ENCODE results near the gene APBA2.

The APBA2 gene

GRCh38 chr15:28879551-28879950, 6.2 kb upstream of the APBA2 start:
- TF ChIP-seq HOXA7 (CRISPR knock-in tag; IDR thresholded peaks at IDR 0.05; ENCODE audit: borderline replicate concordance), result no peak
- TF ChIP-seq ZBTB20 (tag by site-specific recombination; IDR thresholded peaks at IDR 0.05), result no peak
- no peak for TF ChIP-seq ZNF626 (tag by site-specific recombination; IDR thresholded peaks at IDR 0.05)
- TF ChIP-seq, protein P1, sequence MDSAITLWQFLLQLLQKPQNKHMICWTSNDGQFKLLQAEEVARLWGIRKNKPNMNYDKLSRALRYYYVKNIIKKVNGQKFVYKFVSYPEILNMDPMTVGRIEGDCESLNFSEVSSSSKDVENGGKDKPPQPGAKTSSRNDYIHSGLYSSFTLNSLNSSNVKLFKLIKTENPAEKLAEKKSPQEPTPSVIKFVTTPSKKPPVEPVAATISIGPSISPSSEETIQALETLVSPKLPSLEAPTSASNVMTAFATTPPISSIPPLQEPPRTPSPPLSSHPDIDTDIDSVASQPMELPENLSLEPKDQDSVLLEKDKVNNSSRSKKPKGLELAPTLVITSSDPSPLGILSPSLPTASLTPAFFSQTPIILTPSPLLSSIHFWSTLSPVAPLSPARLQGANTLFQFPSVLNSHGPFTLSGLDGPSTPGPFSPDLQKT (IDR thresholded peaks at IDR 0.05; ENCODE audit: borderline replicate concordance, low read depth, low read length), result no peak
- TF ChIP-seq BCL11A (tag by site-specific recombination; IDR thresholded peaks at IDR 0.05; ENCODE audit: low read depth), result no peak
- no peak for TF ChIP-seq HOXD13 (CRISPR knock-in tag; IDR thresholded peaks at IDR 0.05; ENCODE audit: borderline replicate concordance)
- TF ChIP-seq ZNF501 (tag by site-specific recombination; IDR thresholded peaks at IDR 0.05), result no peak
- POLR2A ChIA-PET, result no interaction called here
- Histone ChIP-seq H3K4me3 (ENCODE audit: low read depth, low read length) (no peak overlapping the region), H3K4me1 (ENCODE audit: control insufficient read depth, insufficient read depth, low read length) (no peaks in the 10 kb centered on the region), H3K27ac (ENCODE audit: extremely low read depth, low read depth, low read length) (no peak overlapping the region), H3K36me3 (ENCODE audit: control insufficient read depth in 2 of 2, insufficient read depth in 1 of 2, low read length in 2 of 2) (no peaks in the 10 kb centered on the region), H3K9me3 (ENCODE audit: control insufficient read depth, insufficient read depth, low read depth, low read length) (no peaks in the 10 kb centered on the region)
- CTCF ChIA-PET, result no interaction called here

GRCh38 chr15:28880680-28881079, 5.1 kb upstream of the APBA2 start:
- no peak for TF ChIP-seq ZNF366 (tag by site-specific recombination; conservative IDR thresholded peaks at IDR 0.05)
- no peak for TF ChIP-seq ZNF24 (tag by site-specific recombination; IDR thresholded peaks at IDR 0.05)
- TF ChIP-seq ZBTB44 (tag by site-specific recombination; IDR thresholded peaks at IDR 0.05), result no peak
- TF ChIP-seq ZNF404 (tag by site-specific recombination; IDR thresholded peaks at IDR 0.05), result no peak
- TF ChIP-seq PRDM2 (tag by site-specific recombination; IDR thresholded peaks at IDR 0.05; ENCODE audit: borderline replicate concordance), result no peak
- no peak for TF ChIP-seq ZBTB1 (tag by site-specific recombination; IDR thresholded peaks at IDR 0.05)
- TF ChIP-seq ZNF488 (tag by site-specific recombination; IDR thresholded peaks at IDR 0.05), result no peak
- TF ChIP-seq GFI1B (tag by site-specific recombination; IDR thresholded peaks at IDR 0.05), result no peak
- no peak for TF ChIP-seq ZNF302 (tag by site-specific recombination; IDR thresholded peaks at IDR 0.05; ENCODE audit: low read depth)
- ChIA-PET CTCF (no interaction called here), POLR2A (no interaction called here)
- H3K4me3 ChIP-seq (ENCODE audit: low read depth, low read length), result no peak overlapping the region
- H3K4me1 ChIP-seq (ENCODE audit: control insufficient read depth, insufficient read depth, low read length), result no peaks in the 10 kb centered on the region; the same call in 1 of the 2 replicates
- no peaks in the 10 kb centered on the region for H3K36me3 ChIP-seq (ENCODE audit: control insufficient read depth in 2 of 2, insufficient read depth in 1 of 2, low read length in 2 of 2)
- no peaks in the 10 kb centered on the region for H3K9me3 ChIP-seq (ENCODE audit: control insufficient read depth, insufficient read depth, low read depth, low read length)
- H3K27ac ChIP-seq (ENCODE audit: extremely low read depth, low read depth, low read length), result no peak overlapping the region
